Neuronal stem cell (in vitro differentiated cells): Measurements from ENCODE around the gene ADCY3.
"Not testable (repeated sequence)": the region's sequence is repeated elsewhere in the genome, so short reads cannot be mapped to it uniquely, and the experiment has no call there.

ENCODE experiments used
- DNase-seq: peaks from one replicate; pipeline ENCODE4 v3.0.0-alpha.2; 2013; ENCODE audit warnings: low spot score
- H2AFZ ChIP-seq: one replicate; pipeline ENCODE4 v1.6.1; 2013; ENCODE audit warnings: mild to moderate bottlenecking, low read length, inconsistent platforms
- H2AK5ac ChIP-seq: 2 replicates; pipeline ENCODE4 v1.6.1; 2013; ENCODE audit warnings: low read depth, mild to moderate bottlenecking, inconsistent platforms, low read length, moderate library complexity, mixed read lengths
- H2BK120ac ChIP-seq: 2 replicates; pipeline ENCODE4 v1.6.1; 2013; ENCODE audit warnings: low read depth, mild to moderate bottlenecking, inconsistent platforms, low read length, moderate library complexity, mixed read lengths
- H2BK12ac ChIP-seq: one replicate; pipeline ENCODE4 v1.6.1; 2013; ENCODE audit warnings: low read length, inconsistent platforms
- H2BK15ac ChIP-seq: 2 replicates; pipeline ENCODE4 v1.6.1; 2013; ENCODE audit warnings: mild to moderate bottlenecking, low read length, inconsistent platforms, mixed read lengths
- H2BK5ac ChIP-seq: one replicate; pipeline ENCODE4 v1.6.1; 2013; ENCODE audit warnings: inconsistent platforms, mild to moderate bottlenecking, low read length, moderate library complexity
- H3K14ac ChIP-seq: one replicate; pipeline ENCODE4 v1.6.1; 2013; ENCODE audit warnings: low read length, inconsistent platforms
- H3K18ac ChIP-seq: 2 replicates; pipeline ENCODE4 v1.6.1; 2013; ENCODE audit warnings: low read length, inconsistent platforms
- H3K23ac ChIP-seq: 2 replicates; pipeline ENCODE4 v1.6.1; 2013; ENCODE audit warnings: low read depth, mild to moderate bottlenecking, mixed read lengths, low read length, inconsistent platforms; ENCODE audit not compliant: poor library complexity
- H3K27ac ChIP-seq: replicated peaks from 3 replicates; pipeline ENCODE4 v1.5.1; 2013; ENCODE audit warnings: low read length, inconsistent platforms
- H3K27me3 ChIP-seq, 3 experiments: 2 replicates each; pipeline ENCODE4 v1.6.1; 2013; ENCODE audit warnings: low read length in 3 of 3, mild to moderate bottlenecking in 2 of 3, inconsistent platforms in 1 of 3, low read depth in 1 of 3, mixed read lengths in 1 of 3, moderate library complexity in 1 of 3; ENCODE audit not compliant: control insufficient read depth in 3 of 3, insufficient read depth in 3 of 3
- H3K36me3 ChIP-seq, 2 donors: replicated peaks in 1 of 2; 2 replicates each; pipeline ENCODE4 v1.6.1; 2013; ENCODE audit warnings: low read length in 2 of 2; ENCODE audit not compliant: control insufficient read depth in 2 of 2, insufficient read depth in 2 of 2
- H3K4ac ChIP-seq: 2 replicates; pipeline ENCODE4 v1.6.1; 2013; ENCODE audit warnings: inconsistent platforms, mild to moderate bottlenecking, low read length, moderate library complexity
- H3K4me1 ChIP-seq, 2 donors: 1 replicate in 1 of 2; 2 replicates in 1 of 2; pipeline ENCODE4 v1.6.1; 2013; ENCODE audit warnings: low read length in 2 of 2, low read depth in 1 of 2; ENCODE audit not compliant: control insufficient read depth in 2 of 2, insufficient read depth in 1 of 2
- H3K4me2 ChIP-seq: one replicate; pipeline ENCODE4 v1.6.1; 2013; ENCODE audit warnings: mild to moderate bottlenecking, low read length, inconsistent platforms; ENCODE audit not compliant: insufficient read depth, poor library complexity, severe bottlenecking
- H3K4me3 ChIP-seq, 2 donors: 2 replicates each; pipeline ENCODE4 v1.5.1; 2013; ENCODE audit warnings: low read length in 2 of 2, mild to moderate bottlenecking in 2 of 2, inconsistent platforms in 1 of 2, moderate library complexity in 1 of 2
- H3K79me1 ChIP-seq: one replicate; pipeline ENCODE4 v1.6.1; 2013; ENCODE audit warnings: low read depth, mild to moderate bottlenecking, inconsistent platforms, low read length, moderate library complexity
- H3K9ac ChIP-seq: one replicate; pipeline ENCODE4 v1.6.1; 2013; ENCODE audit warnings: mild to moderate bottlenecking, low read depth, low read length, inconsistent platforms; ENCODE audit not compliant: poor library complexity
- H3K9me3 ChIP-seq, 2 donors: replicated peaks in 1 of 2; 2 replicates each; pipeline versions ENCODE3 to v1.6.1; 2013; ENCODE audit warnings: low read length in 2 of 2, mild to moderate bottlenecking in 2 of 2, inconsistent platforms in 1 of 2, low read depth in 1 of 2, mixed read lengths in 1 of 2, moderate library complexity in 1 of 2; ENCODE audit not compliant: control insufficient read depth in 2 of 2, insufficient read depth in 1 of 2
- H4K8ac ChIP-seq: one replicate; pipeline ENCODE4 v1.6.1; 2013; ENCODE audit warnings: low read depth, mild to moderate bottlenecking, inconsistent platforms, low read length, moderate library complexity
- H4K91ac ChIP-seq: one replicate; pipeline ENCODE4 v1.6.1; 2013; ENCODE audit warnings: low read length, low read depth, mild to moderate bottlenecking, inconsistent platforms; ENCODE audit not compliant: poor library complexity
- WGBS, 2 donors: extraction: QIAGEN DNeasy Blood & Tissue Kit; methylation state at CpG; one replicate each; pipeline ENCODE4 v1.1.7; 2013; ENCODE audit warnings: missing lambda C conversion rate in 2 of 2, mixed read lengths in 1 of 2; ENCODE audit not compliant: insufficient read length in 2 of 2, insufficient replicate concordance in 1 of 2; ENCODE audit errors: extremely low coverage in 2 of 2; 5-methylcytosine and 5-hydroxymethylcytosine counted together

The ADCY3 gene

DNA sequence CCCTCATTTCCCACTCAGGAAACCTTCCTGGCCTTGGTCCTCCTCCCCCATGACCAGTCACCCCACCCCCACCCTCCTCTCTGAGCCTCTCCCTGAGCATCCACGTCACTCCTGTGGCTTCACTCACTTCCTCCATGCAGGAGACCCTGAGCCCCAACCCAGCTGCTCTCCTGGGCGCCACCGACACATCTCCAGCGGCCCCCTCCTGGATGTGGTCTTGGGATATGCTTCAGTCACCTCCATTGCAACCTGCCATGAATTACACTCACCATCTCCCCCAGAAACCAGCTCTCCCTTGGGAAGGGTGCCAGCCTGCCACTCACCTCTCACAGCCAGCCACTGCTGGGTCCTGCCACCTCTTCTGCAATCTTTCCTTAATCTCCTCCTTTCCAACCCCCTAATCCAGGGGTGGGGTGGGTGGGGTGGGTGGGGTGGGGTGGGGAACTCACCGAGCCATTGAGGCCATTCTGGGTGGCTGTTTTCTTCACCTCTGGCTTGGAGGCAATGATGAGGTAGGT lies 82.0 kb downstream of the ADCY3 start:
- no peak overlapping the region for H2BK12ac ChIP-seq
- no peak overlapping the region for H3K27ac ChIP-seq
- peaks cover 36 to 89% of the 10 kb centered on the region in 2 donors for H3K36me3 ChIP-seq
- H3K9me3 ChIP-seq, result peaks cover 0 to 10% of the 10 kb centered on the region in 2 donors
- H2BK15ac ChIP-seq, result no peak overlapping the region
- H4K8ac ChIP-seq, result no peak overlapping the region
- WGBS, 2 donors, result no CpG with 5 or more reads among the region's 5 CpGs
- DNase-seq, result no peak
- H3K14ac ChIP-seq, result no peak overlapping the region
- no peak overlapping the region for H3K4ac ChIP-seq
- no peak overlapping the region for H3K4me2 ChIP-seq
- no peaks in the 10 kb centered on the region for H3K27me3 ChIP-seq
- peaks cover 2% of the 10 kb centered on the region for H3K79me1 ChIP-seq
- H2AK5ac ChIP-seq, result no peak overlapping the region
- H3K18ac ChIP-seq, result no peak overlapping the region
- H4K91ac ChIP-seq, result no peak overlapping the region
- H2BK5ac ChIP-seq, result no peak overlapping the region
- no peak overlapping the region for H3K4me3 ChIP-seq
- H3K23ac ChIP-seq, result no peak overlapping the region
- no peak overlapping the region for H3K9ac ChIP-seq
- no peak overlapping the region for H2BK120ac ChIP-seq
- peaks cover 0 to 7% of the 10 kb centered on the region in 2 donors for H3K4me1 ChIP-seq
- H2AFZ ChIP-seq, result no peak overlapping the region

DNA sequence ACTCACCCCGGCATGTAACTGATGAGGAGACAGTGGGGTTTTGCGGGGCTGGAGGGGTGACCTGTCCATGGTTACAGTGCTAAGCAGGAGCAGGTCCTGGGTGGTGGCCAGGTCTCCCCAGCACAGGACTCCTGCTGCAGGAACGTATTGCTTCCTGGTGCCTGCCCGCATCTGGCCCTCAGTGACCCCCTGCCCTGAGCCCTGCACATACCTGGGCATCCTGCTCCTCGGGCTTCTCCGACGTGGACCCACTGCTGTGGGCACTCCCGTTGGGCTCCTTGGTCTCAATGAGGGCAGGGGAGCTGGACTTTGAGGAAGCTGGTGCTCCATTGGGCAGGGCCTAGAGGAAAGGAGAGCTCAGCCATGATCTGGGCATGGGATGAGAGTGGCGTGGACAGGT lies 83.3 kb downstream of the ADCY3 start:
- H2AK5ac ChIP-seq, result no peak overlapping the region
- peaks cover 0 to 10% of the 10 kb centered on the region in 2 donors for H3K9me3 ChIP-seq
- no peak overlapping the region for H3K4me3 ChIP-seq
- H3K27me3 ChIP-seq, result no peaks in the 10 kb centered on the region
- no peak overlapping the region for H3K18ac ChIP-seq
- WGBS, 2 donors, result no CpG with 5 or more reads among the region's 9 CpGs
- peaks cover 11 to 18% of the 10 kb centered on the region in 2 donors for H3K4me1 ChIP-seq
- DNase-seq, result no peak
- H2BK5ac ChIP-seq, result peak overlapping the region; percentile 91
- no peak overlapping the region for H4K8ac ChIP-seq
- H3K4ac ChIP-seq, result no peak overlapping the region
- no peak overlapping the region for H2BK12ac ChIP-seq
- H3K27ac ChIP-seq, result no peak overlapping the region
- H3K36me3 ChIP-seq, result peaks cover 31 to 83% of the 10 kb centered on the region in 2 donors
- no peak overlapping the region for H2BK120ac ChIP-seq
- no peak overlapping the region for H4K91ac ChIP-seq
- no peak overlapping the region for H2AFZ ChIP-seq
- H3K79me1 ChIP-seq, result peaks cover 2% of the 10 kb centered on the region
- H3K14ac ChIP-seq, result no peak overlapping the region
- H3K4me2 ChIP-seq, result no peak overlapping the region
- H3K23ac ChIP-seq, result no peak overlapping the region
- no peak overlapping the region for H2BK15ac ChIP-seq
- peak overlapping the region; percentile 44 for H3K9ac ChIP-seq

- Histone ChIP-seq H3K79me1 (peaks cover 2% of the 10 kb centered on the region), H2AFZ (no peak overlapping the region), H2BK15ac (no peak overlapping the region), H3K18ac (peak overlapping the region; percentile 19), H3K27me3 (no peaks in the 10 kb centered on the region), H2BK5ac (no peak overlapping the region), H3K14ac (peak overlapping the region; percentile 63), H2AK5ac (no peak overlapping the region), H3K9me3 (peaks cover 0 to 12% of the 10 kb centered on the region in 2 donors), H3K4me2 (no peak overlapping the region), H3K4me3 (no peak overlapping the region), H3K4ac (no peak overlapping the region), H3K23ac (no peak overlapping the region), H3K9ac (no peak overlapping the region), H2BK120ac (no peak overlapping the region), H3K27ac (no peak overlapping the region), H3K4me1 (peaks cover 15 to 21% of the 10 kb centered on the region in 2 donors), H4K91ac (no peak overlapping the region), H3K36me3 (peaks cover 28 to 78% of the 10 kb centered on the region in 2 donors), H4K8ac (no peak overlapping the region), H2BK12ac (no peak overlapping the region)
- WGBS, 2 donors, result no CpG with 5 or more reads among the region's 8 CpGs
- no peak for DNase-seq
Measured at GRCh38 chr2:24836206-24836605, 83.8 kb downstream of the ADCY3 start.

- H2BK15ac ChIP-seq, H3K9ac ChIP-seq, H2BK12ac ChIP-seq, H3K4ac ChIP-seq, H3K14ac ChIP-seq, H4K8ac ChIP-seq, DNase-seq, H2BK120ac ChIP-seq, H3K4me3 ChIP-seq, H4K91ac ChIP-seq, H3K18ac ChIP-seq, H2BK5ac ChIP-seq, H3K27ac ChIP-seq, H3K79me1 ChIP-seq, H3K4me2 ChIP-seq, H2AK5ac ChIP-seq, H3K23ac ChIP-seq, H2AFZ ChIP-seq, H3K27me3 ChIP-seq: not testable (repeated sequence)
- no CpG with 5 or more reads among the region's 8 CpGs for WGBS, 2 donors
- H3K4me1 ChIP-seq, result peaks cover 15 to 21% of the 10 kb centered on the region in 2 donors
- peaks cover 2 to 13% of the 10 kb centered on the region in 2 donors for H3K9me3 ChIP-seq
- H3K36me3 ChIP-seq, result peaks cover 31 to 77% of the 10 kb centered on the region in 2 donors
Measured at GRCh38 chr2:24835411-24835810, 84.6 kb downstream of the ADCY3 start.
